ENCODE measurements around the gene UBE3C.

The UBE3C gene

Small RNA genes within 50 kb of the gene (small RNA-seq; reads per million reads assigned to genes)
- 0 reads per million in 2 experiments for gene AC004975.1
